G401.6 (cell line): ENCODE measurements around the gene BCORL1.

Experiments used
- FAIRE-seq: peaks from 2 replicates; lab custom pipeline; 2012; peaks lifted over from hg19 to GRCh38; lab: Jason Lieb, UNC

Gene BCORL1

GRCh38 chrX:130093271-130093670 is 110.8 kb downstream of the BCORL1 start:
- no peak for FAIRE-seq

- FAIRE-seq, result no peak
Observed at GRCh38 chrX:130094696-130095095, 112.3 kb downstream of the BCORL1 start.

- no peak for FAIRE-seq
Observed at GRCh38 chrX:130095249-130096030, 113.0 kb downstream of the BCORL1 start.

- FAIRE-seq, result no peak
Observed at GRCh38 chrX:130097507-130098209, 115.2 kb downstream of the BCORL1 start.

DNA sequence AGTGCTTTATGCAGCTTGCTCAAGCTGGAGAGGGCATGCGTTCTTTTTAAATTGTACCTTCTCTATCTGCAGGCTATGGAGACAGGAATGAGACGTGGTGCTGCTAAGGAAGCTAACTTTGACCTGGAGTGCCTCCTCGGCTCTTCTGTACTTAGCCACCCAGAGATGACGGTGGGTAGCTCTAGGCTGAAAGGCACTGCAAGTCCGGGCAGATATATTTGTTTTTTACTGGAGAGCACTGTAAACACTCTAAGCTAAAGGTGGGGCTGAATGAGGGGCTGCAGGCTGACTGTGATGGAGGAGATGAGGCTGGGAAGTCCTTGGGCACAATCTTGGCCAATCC is 115.7 kb downstream of the BCORL1 start:
- no peak for FAIRE-seq

- FAIRE-seq, result no peak
Observed at GRCh38 chrX:130100180-130100579, 117.7 kb downstream of the BCORL1 start.

DNA sequence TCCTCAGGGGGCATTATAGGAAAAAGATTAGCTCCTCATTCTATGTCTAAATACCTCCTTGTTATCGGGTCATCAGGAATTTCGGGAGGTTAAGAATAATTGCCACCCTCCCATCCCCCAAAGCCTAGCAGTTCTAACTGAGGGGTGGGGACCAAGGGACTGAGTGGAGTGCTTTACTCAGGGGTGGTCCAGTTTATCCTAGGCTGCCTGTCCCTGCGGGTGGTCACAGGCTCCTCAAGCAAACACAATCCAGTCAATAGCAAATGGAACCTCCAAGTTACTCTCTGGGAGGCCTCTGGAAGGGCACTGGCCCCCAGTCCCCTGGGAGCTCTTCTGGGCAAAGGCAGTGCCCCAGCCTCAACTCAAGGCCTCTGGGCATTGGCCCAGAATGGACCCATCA is 121.2 kb downstream of the BCORL1 start:
- FAIRE-seq, result no peak

DNA sequence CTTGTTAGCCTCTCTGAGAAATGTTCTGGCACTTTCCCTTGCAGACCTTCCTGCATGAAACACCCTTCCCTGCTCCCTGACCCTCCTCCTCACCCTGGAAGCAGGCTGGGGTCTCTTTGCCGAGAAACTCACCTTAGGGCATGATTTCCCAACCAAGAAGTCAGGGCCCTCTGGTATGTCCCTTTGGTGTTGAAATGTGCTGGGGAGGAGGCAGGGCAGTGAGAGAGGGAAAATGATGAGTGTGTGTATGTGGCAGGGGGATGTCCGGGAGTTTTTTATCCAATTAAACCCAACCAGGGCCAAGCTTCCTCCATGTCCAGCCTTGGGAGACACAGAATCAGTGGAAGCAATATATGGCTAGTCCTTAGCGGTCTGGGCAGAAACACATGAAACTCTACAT is 122.8 kb downstream of the BCORL1 start:
- FAIRE-seq, result no peak

DNA sequence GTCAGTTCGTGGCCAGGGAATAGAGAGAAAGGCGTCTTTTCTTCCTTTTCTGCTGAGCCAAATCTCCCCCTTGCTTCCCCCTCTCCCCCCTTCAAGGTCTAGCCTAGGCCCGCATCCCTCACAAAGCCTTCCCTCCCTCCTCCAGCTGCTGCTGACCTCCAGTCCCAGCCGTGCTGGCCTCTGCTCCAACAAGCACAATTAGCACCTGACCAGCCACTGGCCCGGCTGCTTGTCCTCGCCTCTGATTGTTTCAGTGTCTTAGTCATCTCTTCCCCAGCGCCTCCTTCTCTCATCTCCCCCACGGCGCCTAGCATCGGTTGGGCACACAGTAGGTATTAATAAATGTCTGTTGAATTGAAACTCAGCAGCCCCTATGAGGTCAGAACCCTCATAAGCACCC is 123.6 kb downstream of the BCORL1 start:
- no peak for FAIRE-seq
